Measurements from ENCODE around the gene YOD1. TPM values are rescaled to one million over a fixed set of nuclear protein-coding genes. Genes with fewer than 3 reads are reported as not detected.

YOD1 gene
- polyA plus RNA-seq, 3 donors, result 1.1 to 2.4 (median 1.9) TPM

- no peak overlapping the region for H3K27ac ChIP-seq (ENCODE audit: low read depth, low read length)
- WGBS, 3 donors, result 71 to 82% (median 82%) methylated on average over 9 of the region's 9 CpGs
Measured at GRCh38 chr1:207020065-207020708, 30.8 kb downstream of the YOD1 start.

GRCh38 chr1:207019661-207020060 is 31.3 kb downstream of the YOD1 start:
- H3K27ac ChIP-seq (ENCODE audit: low read depth, low read length), result no peak overlapping the region
- WGBS, 3 donors, result 48 to 79% (median 65%) methylated on average over 2 of the region's 2 CpGs

GRCh38 chr1:207019161-207019560 is 31.8 kb downstream of the YOD1 start:
- no peak overlapping the region for H3K27ac ChIP-seq (ENCODE audit: low read depth, low read length)
- 83 to 93% (median 83%) methylated on average over 2 of the region's 2 CpGs for WGBS, 3 donors

GRCh38 chr1:207018707-207019106 is 32.3 kb downstream of the YOD1 start:
- 81 to 91% (median 90%) methylated on average over 4 of the region's 4 CpGs for WGBS, 3 donors

GRCh38 chr1:207017615-207018559 is 33.1 kb downstream of the YOD1 start:
- no peak overlapping the region for H3K27ac ChIP-seq (ENCODE audit: low read depth, low read length)
- WGBS, 3 donors, result 44 to 68% (median 65%) methylated on average over 7 of the region's 7 CpGs

More at GRCh38 chr1:207018707-207019106, 32.3 kb downstream of the YOD1 start:
- no peak overlapping the region for H3K27ac ChIP-seq (ENCODE audit: low read depth, low read length)

- no peak overlapping the region for H3K27ac ChIP-seq (ENCODE audit: low read depth, low read length)
- WGBS, 3 donors, result 89 to 93% (median 90%) methylated on average over 3 of the region's 3 CpGs
Measured at GRCh38 chr1:207015791-207016190, 35.2 kb downstream of the YOD1 start.

GRCh38 chr1:207014728-207015127 is 36.3 kb downstream of the YOD1 start:
- WGBS, 3 donors, result 89 to 96% (median 94%) methylated on average over 3 of the region's 3 CpGs
- H3K27ac ChIP-seq (ENCODE audit: low read depth, low read length), result no peak overlapping the region

- 63 to 73% (median 71%) methylated on average over 6 of the region's 6 CpGs for WGBS, 3 donors
- H3K27ac ChIP-seq (ENCODE audit: low read depth, low read length), result no peak overlapping the region
Measured at GRCh38 chr1:207013321-207014085, 37.5 kb downstream of the YOD1 start.

- H3K27ac ChIP-seq (ENCODE audit: low read depth, low read length), result no peak overlapping the region
- WGBS, 3 donors, result 94 to 99% (median 96%) methylated on average over 2 of the region's 2 CpGs
Measured at GRCh38 chr1:207010726-207011125, 40.3 kb downstream of the YOD1 start.

GRCh38 chr1:207009945-207010344 is 41.1 kb downstream of the YOD1 start:
- no peak overlapping the region for H3K27ac ChIP-seq (ENCODE audit: low read depth, low read length)
- 65 to 74% (median 66%) methylated on average over 7 of the region's 7 CpGs for WGBS, 3 donors

GRCh38 chr1:207009182-207009850 is 41.7 kb downstream of the YOD1 start:
- no peak overlapping the region for H3K27ac ChIP-seq (ENCODE audit: low read depth, low read length)
- 82 to 91% (median 91%) methylated on average over 10 of the region's 10 CpGs for WGBS, 3 donors

- WGBS, 3 donors, result 58 to 79% (median 67%) methylated on average over 5 of the region's 5 CpGs
- no peak overlapping the region for H3K27ac ChIP-seq (ENCODE audit: low read depth, low read length)
Measured at GRCh38 chr1:207007352-207008033, 43.5 kb downstream of the YOD1 start.

- no peak overlapping the region for H3K27ac ChIP-seq (ENCODE audit: low read depth, low read length)
- WGBS, 3 donors, result 61 to 73% (median 68%) methylated on average over 3 of the region's 3 CpGs
Measured at GRCh38 chr1:207006914-207007313, 44.1 kb downstream of the YOD1 start.

GRCh38 chr1:207006083-207006482 is 44.9 kb downstream of the YOD1 start:
- no peak overlapping the region for H3K27ac ChIP-seq (ENCODE audit: low read depth, low read length)
- WGBS, 3 donors, result 70 to 89% (median 82%) methylated on average over 3 of the region's 3 CpGs

GRCh38 chr1:207004931-207005830 is 45.8 kb downstream of the YOD1 start:
- 36 to 43% (median 37%) methylated on average over 9 of the region's 9 CpGs for WGBS, 3 donors
- H3K27ac ChIP-seq (ENCODE audit: low read depth, low read length), result no peak overlapping the region

GRCh38 chr1:207003210-207003609 is 47.8 kb downstream of the YOD1 start:
- 87 to 93% (median 90%) methylated on average over 4 of the region's 4 CpGs for WGBS, 3 donors
- H3K27ac ChIP-seq (ENCODE audit: low read depth, low read length), result no peak overlapping the region

- 44 to 59% (median 58%) methylated on average over 1 of the region's 1 CpG for WGBS, 3 donors
- H3K27ac ChIP-seq (ENCODE audit: low read depth, low read length), result no peak overlapping the region
Measured at GRCh38 chr1:207002724-207003146, 48.3 kb downstream of the YOD1 start.

Data from adipose tissue (tissue), 3 donors.